Breast epithelium (tissue), 4 donors: Measurements from ENCODE around the gene PPP1R1B. TPM values are rescaled to one million over a fixed set of nuclear protein-coding genes. Genes with fewer than 3 reads are reported as not detected.

Experiments
- DNase-seq, 2 donors: peaks; one replicate each; pipeline ENCODE4 v3.0.0-alpha.2; 2019; ENCODE audit warnings: low spot score in 2 of 2
- H3K27ac ChIP-seq, 2 donors: fragments of 200-600 bp; sonication (generic) in 1 of 2; one replicate each; pipeline ENCODE4 v1.5.1; 2016 to 2019; ENCODE audit warnings: mild to moderate bottlenecking in 1 of 2
- H3K27me3 ChIP-seq, 2 donors: fragments of 200-600 bp; sonication (generic) in 1 of 2; one replicate each; pipeline versions ENCODE4 v1.5.1 to v1.6.0; 2017 to 2019; ENCODE audit warnings: control low read depth in 1 of 2, mild to moderate bottlenecking in 1 of 2
- H3K36me3 ChIP-seq: fragments of 200-600 bp; one replicate; pipeline ENCODE4 v1.5.1; 2019
- H3K4me1 ChIP-seq, 2 donors: fragments of 200-600 bp; sonication (generic); one replicate each; pipeline ENCODE4 v1.5.1; 2016 to 2019; ENCODE audit warnings: control low read depth in 1 of 2
- H3K4me3 ChIP-seq, 3 donors: fragments of 200-600 bp; sonication (generic); 1 replicate in 2 of 3; 2 replicates in 1 of 3; pipeline ENCODE4 v1.5.1; 2016 to 2019; ENCODE audit warnings: mild to moderate bottlenecking in 3 of 3, moderate library complexity in 2 of 3
- H3K9me3 ChIP-seq, 2 donors: fragments of 200-600 bp; sonication (generic) in 1 of 2; one replicate each; pipeline ENCODE4 v1.5.1; 2016 to 2019; ENCODE audit warnings: control low read depth in 1 of 2
- CTCF ChIP-seq, 3 donors: fragments of 450-650 bp; IDR thresholded peaks; one replicate each; pipeline ENCODE4 v1.5.1; 2016 to 2017; ENCODE audit warnings: antibody characterized with exemption in 3 of 3, mild to moderate bottlenecking in 3 of 3, moderate library complexity in 3 of 3
- POLR2A ChIP-seq: fragments of 450-650 bp; IDR thresholded peaks from one replicate; pipeline ENCODE4 v1.6.1; 2016; ENCODE audit warnings: antibody characterized with exemption, mild to moderate bottlenecking, moderate library complexity
- POLR2AphosphoS5 ChIP-seq, 3 donors: sonication (generic); formaldehyde crosslinking; IDR thresholded peaks; one replicate each; pipeline ENCODE4 v1.6.1; 2017; ENCODE audit warnings: antibody characterized with exemption in 3 of 3
- intact Hi-C: fragments of 100-400 bp; cut with DNase I; formaldehyde crosslinking; loops from one replicate; pipeline ENCODE4 v1.15.1; 2023; ENCODE audit warnings: low total_unique reads
- total RNA-seq, 3 donors: library from RNA; depleted of rRNA; stranded (reverse); fragments of >200 nt; gene quantifications; one replicate each; pipeline ENCODE4 v1.1.0, GENCODE V29; 2016

Gene PPP1R1B
- total RNA-seq, 3 donors from 2014 or later = 22.6 to 71.3 (median 67.5) TPM

GRCh38 chr17:39629494-39629880 is 2.7 kb downstream of the PPP1R1B start:
- Histone ChIP-seq H3K27ac (peak overlapping the region; percentile 91 to 93), H3K4me3 (peak overlapping the region in 1 of 3 donors; percentile 22), H3K9me3 (no peaks in the 10 kb centered on the region), H3K36me3 (no peaks in the 10 kb centered on the region), H3K4me1 (peaks cover 8 to 14% of the 10 kb centered on the region in 2 donors), H3K27me3 (peaks cover 0 to 3% of the 10 kb centered on the region in 2 donors)
- intact Hi-C loops = loop anchor here (10.0 kb wide), 1 partner anchor 125 kb away; no protein-coding TSS in a partner anchor
- DNase-seq = no peak
- TF ChIP-seq POLR2AphosphoS5 (IDR thresholded peaks at IDR 0.05) = no peak

- H3K4me3 ChIP-seq = no peak overlapping the region
- TF ChIP-seq POLR2A (no peak), CTCF (IDR thresholded peaks at IDR 0.05) (no peak), POLR2AphosphoS5 (IDR thresholded peaks at IDR 0.05) (no peak)
- peaks cover 0 to 3% of the 10 kb centered on the region in 2 donors for H3K27me3 ChIP-seq
- H3K4me1 ChIP-seq = peaks cover 8 to 14% of the 10 kb centered on the region in 2 donors
- intact Hi-C loops = loop anchor here (10.0 kb wide), 1 partner anchor 125 kb away; no protein-coding TSS in a partner anchor
- H3K27ac ChIP-seq = peak overlapping the region; percentile 91 to 93
- H3K36me3 ChIP-seq = no peaks in the 10 kb centered on the region
- no peak for DNase-seq
- no peaks in the 10 kb centered on the region for H3K9me3 ChIP-seq
Observed at GRCh38 chr17:39629898-39630297, 3.1 kb downstream of the PPP1R1B start.

- no peak for TF ChIP-seq CTCF (IDR thresholded peaks at IDR 0.05)
- no peak for TF ChIP-seq POLR2A
- TF ChIP-seq POLR2AphosphoS5 (IDR thresholded peaks at IDR 0.05) = no peak
- Histone ChIP-seq H3K27me3 (peaks cover 0 to 3% of the 10 kb centered on the region in 2 donors), H3K27ac (peak overlapping the region; percentile 91 to 93), H3K36me3 (no peaks in the 10 kb centered on the region), H3K9me3 (no peaks in the 10 kb centered on the region), H3K4me1 (peaks cover 8 to 9% of the 10 kb centered on the region in 2 donors), H3K4me3 (peak overlapping the region in 1 of 3 donors; percentile 30)
- DNase-seq = peak in 1 of 2 donors; percentile 53
- intact Hi-C loops = no loop called here
Observed at GRCh38 chr17:39631403-39631802, 4.7 kb downstream of the PPP1R1B start.

- DNase-seq = peak in 1 of 2 donors; percentile 79
- intact Hi-C loops = no loop called here
Observed at GRCh38 chr17:39632153-39632941, 5.6 kb downstream of the PPP1R1B start.

GRCh38 chr17:39633570-39634183 is 6.9 kb downstream of the PPP1R1B start:
- Histone ChIP-seq H3K36me3 (no peaks in the 10 kb centered on the region), H3K9me3 (no peaks in the 10 kb centered on the region), H3K27ac (peak overlapping the region; percentile 91 to 93), H3K27me3 (no peaks in the 10 kb centered on the region), H3K4me3 (no peak overlapping the region), H3K4me1 (peaks cover 10 to 11% of the 10 kb centered on the region in 2 donors)
- TF ChIP-seq POLR2A (no peak), POLR2AphosphoS5 (IDR thresholded peaks at IDR 0.05) (no peak), CTCF (IDR thresholded peaks at IDR 0.05) (no peak)
- DNase-seq = no peak
- intact Hi-C loops = no loop called here

More at GRCh38 chr17:39632153-39632941, 5.6 kb downstream of the PPP1R1B start:
- Histone ChIP-seq H3K9me3 (no peaks in the 10 kb centered on the region), H3K27me3 (peaks cover 0 to 2% of the 10 kb centered on the region in 2 donors), H3K4me3 (peak overlapping the region in 2 of 3 donors; percentile 9 to 44), H3K27ac (peak overlapping the region; percentile 91 to 93), H3K4me1 (peaks cover 5 to 6% of the 10 kb centered on the region in 2 donors), H3K36me3 (no peaks in the 10 kb centered on the region)
- TF ChIP-seq POLR2AphosphoS5 (IDR thresholded peaks at IDR 0.05) (peak in 1 of 3 donors; percentile 28), POLR2A (no peak)
